NK-92 (cell line): ENCODE measurements around the gene ALX4.

Source experiments
- DNase-seq: peaks from one replicate; lab custom pipeline; 2025; ENCODE audit not compliant: unreplicated experiment; lab: John Stamatoyannopoulos, UW

The ALX4 gene

DNA sequence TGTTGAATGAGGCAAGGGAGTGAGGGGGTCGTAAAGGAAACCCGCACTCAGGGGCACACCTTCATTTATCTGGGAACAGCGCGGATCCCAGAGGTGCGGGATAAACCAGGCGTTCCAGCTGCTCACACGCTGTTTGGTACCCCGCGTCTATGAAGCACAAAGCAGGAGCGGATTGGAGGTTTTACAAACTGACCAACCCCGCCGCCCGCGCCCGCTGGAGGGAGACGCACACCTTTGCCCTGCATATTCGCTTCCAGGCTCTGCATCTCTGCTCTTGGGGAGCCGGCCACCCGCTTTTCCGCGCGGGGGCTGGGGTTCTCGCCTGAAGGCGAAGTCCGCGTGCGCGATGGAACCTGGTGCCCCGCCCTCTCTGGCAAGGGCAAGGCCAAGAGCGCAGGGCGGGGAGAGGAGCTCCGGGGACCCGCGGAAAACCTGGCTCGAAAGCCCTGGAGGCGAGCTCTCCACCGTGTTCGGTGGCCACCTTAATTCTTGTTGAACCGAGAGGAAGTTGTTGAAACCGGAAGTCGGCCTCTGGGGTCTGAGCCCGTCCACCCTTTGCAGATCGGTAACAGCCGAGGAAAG is 6.8 kb upstream of the ALX4 start:
- no peak for DNase-seq

DNA sequence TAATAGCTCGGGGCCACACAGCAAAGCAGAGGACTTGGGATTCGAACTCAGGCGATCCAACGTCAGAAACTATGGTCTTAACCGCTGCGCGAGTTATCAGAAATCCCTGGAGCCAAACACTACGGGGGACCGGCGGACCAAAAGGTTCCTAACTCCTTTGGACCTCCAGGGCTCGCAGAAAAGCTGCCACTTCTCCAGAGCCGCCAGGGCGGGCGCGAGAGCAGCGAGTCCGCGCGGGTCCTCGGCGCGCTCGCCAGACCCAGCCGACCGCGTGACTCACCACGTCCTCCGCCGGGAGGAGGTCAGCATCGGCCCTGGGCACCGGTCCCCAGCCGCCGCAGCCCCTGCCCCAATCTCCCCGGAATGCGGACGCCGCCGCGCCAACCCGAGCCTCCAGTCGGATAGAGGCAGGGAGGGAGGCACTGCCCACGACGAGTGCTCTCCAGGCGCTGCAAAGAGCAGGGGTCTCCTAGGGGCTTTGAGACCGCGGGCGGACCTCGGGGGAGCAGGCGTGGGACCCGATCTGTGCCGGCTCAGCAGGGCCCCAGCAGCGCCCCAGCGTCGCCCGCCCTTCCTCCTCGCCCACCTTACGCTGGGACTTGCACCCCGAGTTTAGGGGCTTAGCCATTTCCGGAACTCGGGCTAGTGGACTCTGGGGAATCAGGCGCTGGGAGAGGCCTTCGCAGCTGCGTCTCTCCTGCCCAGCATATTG is 6.2 kb upstream of the ALX4 start:
- DNase-seq = no peak

DNA sequence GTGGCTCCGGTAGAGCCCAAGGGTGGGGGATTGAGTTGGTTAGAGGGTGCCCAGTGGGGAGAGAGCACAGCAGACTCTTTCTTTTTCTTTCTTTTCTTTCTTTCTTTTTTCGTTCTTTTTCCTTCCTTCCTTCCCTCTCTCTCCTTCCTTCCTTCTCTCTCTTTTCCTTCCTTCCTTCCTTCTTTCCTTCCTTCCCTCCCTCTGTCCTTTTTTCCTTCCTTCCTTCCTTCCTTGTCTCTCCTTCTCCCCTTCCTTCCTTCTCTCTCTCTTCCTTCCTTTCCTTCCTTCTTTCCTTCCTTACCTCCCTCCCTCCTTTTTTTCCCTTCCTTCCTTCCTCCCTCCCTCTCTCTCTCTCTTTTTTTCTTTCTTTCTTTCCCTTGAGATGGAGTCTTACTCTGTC is 4.8 kb upstream of the ALX4 start:
- no peak for DNase-seq

DNA sequence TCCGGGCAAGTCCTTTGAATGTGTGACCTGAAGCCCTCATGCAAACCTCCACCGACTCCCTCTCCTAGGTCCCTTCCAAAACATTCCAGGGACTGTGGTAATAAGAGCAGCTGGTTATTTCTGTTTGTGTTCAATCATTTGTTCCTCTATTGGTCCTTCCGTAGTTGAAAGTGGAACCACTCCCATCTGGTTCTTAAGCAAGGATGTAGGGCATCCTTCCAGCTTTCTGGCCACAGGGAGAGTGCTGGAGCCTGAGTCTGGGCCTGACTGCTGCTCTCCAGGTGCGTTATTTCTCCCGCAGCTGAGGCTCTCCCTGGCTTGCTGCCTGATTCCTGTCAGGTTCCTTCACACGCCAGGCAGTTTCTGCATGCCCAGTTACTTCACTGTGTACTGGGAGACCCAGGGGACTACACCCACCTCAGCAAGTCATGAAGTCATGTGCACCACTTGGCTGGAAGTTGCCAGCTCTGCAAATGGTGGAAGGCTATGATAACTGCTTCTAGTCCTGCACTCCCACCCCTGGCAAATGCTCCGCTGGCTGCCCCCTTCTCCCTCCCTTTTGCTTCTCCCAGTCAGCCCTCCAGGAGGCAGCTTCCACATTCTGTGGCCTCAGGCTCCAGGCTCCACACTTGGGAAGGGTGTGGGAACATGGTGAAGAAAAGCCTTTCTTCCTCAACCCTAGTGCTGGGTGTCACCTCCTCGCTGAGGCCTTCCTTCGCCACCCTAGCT is 4.0 kb upstream of the ALX4 start:
- DNase-seq = no peak

DNA sequence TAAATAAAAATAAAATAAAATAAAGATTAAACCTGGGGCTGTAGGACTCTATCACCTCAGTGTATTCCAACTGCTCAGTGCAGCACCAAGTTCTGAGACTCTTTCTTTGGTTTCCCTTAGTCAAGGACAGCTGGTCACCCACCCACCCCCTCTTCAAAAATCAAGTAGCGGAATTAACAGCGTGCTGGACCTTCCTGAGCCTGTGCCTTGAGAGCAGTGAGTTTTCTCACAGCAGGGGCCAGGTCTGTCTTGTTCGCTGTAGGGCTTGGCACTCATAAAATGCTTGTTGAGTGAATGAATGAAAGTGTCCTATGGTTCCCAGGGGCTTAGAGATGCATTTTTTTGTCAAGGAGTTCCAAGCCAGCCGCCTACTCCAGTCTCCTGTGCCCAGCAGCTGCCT is 2.9 kb upstream of the ALX4 start:
- DNase-seq = no peak

DNA sequence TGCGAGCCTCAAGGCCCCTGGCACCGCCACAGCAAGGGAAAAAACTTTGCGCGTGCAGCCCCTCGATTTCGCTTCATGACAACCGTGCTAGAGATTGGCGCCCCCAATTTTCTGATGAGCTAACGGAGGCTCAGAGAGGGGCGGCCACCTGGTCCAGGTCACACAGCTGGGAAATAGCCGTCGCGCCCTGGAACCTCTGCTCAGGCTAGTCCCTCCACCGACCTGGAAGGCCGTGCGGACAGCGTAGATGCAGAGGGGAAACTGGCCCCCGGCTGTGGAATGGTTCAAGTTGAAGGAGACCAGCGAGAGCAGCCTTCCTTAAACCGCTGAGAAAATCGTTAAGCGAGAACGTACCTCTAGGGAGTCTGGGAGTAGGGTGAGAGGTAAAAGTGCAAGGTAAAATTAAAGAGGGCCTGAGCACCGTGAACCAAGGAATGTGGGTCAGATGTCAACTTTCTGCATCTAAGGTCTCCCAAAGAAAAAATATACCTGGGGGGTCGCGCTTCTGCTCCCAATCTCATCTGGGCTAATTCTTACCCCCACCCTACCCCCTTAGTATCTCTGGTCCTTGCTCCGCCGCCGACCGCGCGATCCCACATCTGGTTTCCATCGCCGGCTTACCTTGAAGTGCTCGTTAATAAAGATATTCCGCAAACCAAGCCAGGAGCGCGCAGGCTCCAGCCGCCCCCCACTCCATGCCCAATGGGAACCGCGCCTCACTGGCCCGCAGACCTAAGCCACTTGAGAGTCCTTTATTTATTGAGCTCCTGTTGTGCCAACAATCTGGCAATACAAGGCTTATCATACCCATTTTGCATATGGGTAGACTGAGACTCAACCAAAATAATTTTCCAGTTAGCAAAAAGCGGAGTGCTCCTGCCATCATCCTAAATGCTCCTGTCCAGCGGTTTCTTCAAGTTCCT is 1.7 kb upstream of the ALX4 start:
- DNase-seq = no peak

DNA sequence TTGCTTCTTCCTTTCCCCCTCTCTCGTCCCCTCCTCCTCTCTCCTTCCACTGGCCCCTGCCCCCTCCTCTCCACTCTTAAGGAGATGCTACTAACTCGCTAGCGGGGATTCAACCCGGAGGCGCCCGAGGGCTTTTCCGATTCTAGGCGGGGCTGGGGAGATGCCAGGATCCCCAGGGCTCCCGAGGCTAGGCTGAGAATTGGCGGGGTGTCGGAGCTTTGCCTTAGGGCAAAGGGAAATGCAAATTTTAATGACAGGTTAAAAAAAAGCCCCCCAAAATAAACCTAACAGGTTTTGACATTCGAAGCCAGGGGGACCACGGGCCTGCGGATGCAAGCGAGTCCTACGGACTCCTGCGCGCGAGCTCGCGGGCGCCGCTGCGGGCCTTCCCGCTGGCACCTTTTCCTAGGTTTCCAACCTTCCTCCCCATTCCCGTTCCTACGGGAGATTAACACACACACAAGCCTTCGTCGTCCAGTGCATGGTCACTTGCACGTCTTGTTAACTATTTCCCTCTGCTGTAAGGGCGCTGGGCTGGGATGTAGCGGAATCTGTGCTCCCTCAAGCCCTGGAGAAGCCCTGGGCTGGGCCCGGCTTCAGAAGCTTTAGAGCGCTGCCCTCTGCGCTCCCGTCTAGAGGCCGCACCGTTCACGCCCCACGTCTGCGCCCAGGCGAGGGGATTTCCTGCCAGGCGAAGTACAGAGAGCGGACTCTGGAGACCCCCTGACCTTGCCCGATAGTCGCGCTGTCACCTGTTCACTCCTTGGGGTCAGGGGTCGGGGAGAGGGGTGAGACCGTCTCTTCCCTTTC is 729 bp upstream of the ALX4 start:
- DNase-seq = no peak

DNA sequence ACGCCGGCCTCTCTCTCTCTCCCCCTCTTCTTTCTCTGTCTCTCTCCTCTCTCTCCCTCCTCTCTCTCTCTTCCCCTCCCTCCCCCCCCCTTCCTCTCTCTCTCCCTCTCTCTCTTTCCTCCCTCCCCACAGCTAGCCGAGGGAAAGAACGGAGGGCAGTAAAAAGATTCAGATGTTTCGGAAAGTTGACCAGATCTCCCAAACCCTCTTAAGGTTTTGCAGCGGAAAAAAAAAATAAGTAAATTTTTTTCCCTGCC is 195 bp upstream of the ALX4 start:
- DNase-seq = no peak

DNA sequence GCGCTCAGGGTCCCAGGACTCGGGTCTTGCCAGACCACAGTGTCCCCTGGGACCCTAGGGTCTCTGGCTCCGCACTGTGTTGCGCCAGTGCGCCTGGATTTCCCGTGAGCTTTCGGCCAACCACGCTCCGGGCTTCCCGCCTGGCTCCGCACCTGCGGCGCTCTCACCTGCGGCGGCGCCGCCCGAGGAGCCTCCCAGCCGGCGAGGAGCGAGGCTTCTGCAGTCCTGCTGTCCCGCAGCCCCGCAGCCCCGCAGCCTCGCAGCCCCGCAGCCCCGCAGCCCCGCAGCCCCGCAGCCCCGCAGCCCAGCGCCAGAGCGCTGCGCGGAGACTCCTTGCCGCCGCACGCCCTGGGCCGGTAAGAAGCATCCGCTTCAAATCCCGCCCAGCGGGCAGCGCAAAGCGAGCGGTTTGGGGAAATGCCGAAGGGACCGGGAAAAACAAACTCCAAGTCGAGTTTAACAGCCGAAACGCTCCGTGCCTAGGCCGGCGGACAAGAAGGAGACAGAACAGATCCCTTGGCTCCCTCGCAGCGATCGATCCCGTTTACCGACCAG is 939 bp downstream of the ALX4 start:
- DNase-seq = no peak

DNA sequence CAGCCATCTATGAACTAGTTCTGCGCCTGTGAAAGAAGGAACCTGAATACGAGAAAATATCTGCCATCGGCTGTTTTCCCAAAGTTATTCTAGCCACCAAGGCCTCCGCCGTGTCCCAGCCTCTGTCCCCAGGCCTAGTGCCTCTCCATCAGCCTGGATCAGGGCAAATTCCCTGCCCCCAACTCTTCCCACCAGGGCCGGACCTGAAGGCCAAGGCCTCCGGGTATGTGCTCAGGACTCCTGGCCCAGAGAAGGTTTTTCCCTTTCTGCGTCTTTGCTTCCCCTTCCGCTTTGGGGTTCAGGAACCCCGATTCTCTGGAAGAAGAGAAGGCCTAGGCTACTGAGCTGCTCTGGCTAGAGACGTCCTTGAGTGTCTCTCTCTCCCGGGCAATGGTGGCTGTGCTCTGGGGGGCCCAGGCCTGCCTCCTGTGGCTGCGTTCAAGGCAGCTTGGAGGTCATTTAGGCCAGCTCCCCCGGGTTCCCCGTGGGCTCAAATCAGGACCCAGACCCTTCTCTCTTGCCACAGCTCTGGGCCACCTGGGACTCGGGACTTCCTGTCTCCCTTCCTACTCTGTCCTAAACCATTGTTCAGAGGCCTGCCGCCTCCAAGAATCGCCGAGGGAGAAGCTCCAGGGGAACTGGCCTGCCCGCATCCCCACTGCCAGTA is 1.6 kb downstream of the ALX4 start:
- no peak for DNase-seq

DNA sequence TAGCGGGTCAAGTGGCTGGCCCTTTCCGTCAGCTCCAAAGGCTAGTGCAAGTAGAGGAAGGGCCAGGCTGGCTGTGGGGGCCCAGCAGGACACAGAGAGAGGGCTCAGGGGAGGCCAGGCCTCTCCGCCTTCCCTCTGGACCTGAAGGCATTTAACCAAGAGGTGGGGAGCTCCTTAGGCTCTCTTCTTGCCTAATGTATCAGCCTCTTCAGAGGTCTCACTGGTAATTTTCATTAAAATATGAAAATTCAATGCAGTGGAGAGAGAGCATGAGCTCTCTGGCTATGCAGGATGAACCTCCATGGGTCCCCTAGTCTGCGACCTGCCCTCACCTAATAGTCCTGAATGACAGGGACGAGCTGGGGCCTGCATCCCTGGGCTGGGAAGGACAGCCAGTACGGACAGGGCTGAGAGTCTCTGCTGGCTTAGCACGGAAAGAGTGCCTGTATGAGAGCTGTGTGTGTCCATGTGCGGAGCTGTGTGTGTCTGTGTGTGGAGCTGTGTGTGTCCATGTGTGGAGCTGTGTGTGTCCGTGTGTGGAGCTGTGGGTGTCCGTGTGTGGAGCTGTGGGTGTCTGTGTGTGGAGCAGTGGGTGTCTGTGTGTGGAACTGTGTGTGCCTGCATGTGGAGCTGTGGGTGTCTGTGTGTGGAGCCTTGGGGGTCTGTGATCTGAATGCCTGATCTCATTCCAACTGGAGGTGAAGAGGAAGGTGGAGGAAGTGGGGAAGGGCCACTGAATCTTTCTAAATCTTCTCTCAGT is 2.4 kb downstream of the ALX4 start:
- no peak for DNase-seq

DNA sequence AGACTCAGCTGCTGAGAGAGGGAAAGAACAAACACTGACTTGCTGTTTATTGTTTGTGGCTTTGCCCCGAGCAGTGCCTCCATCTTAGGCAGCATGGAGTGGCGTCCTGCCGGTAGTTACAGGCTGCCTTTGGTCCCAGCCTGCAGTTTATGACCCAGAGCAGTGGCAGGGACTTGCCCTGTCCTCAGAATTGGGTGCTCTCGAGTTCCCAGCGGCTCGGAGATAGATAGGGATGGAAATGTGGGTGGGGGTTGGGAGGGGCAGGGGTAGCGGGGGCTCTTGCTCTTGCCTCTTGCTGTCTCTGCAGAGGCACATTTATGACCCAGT is 3.1 kb downstream of the ALX4 start:
- DNase-seq = no peak

DNA sequence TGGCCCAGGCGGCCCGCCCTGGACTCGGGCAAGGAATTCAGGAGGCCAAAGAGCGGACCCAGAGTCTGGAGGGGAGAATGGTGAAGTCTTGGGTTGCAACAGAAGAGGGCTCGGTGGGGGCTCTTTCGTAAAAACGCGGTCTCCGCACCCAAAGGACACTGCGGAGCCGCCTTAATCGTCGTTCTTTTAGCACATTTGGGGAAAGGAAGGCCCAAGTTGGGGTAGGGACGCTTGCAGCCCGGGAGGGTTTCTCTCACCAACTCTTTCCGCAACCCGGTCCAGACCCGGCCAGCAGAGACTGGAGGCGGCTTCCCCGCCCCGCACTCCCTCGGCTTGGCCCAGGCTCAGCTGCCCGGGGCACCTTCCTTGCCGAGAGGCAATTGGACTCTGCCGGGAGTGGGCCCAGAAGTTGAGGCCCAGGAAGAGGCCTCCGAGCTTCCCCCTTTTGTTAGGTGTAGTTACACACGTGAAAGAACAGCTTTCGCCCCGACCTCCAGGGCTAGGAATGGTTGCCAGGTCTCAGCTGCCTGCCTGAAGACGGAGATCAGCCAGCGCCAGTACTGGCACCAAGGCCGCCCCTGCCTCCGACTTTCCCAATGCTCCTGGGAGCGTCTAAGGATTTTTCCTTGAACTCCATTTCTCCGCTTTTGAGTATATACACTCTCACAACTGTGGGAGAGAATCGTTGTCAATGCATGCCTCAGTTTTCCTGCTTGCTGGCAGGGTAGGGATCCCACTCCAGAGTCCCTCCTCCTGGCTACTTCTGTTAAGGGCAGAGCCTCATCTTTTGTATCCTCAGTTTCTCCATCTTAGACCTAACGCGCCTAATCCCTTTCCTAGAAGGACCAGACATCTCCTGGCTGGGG is 3.7 kb downstream of the ALX4 start:
- DNase-seq = no peak

DNA sequence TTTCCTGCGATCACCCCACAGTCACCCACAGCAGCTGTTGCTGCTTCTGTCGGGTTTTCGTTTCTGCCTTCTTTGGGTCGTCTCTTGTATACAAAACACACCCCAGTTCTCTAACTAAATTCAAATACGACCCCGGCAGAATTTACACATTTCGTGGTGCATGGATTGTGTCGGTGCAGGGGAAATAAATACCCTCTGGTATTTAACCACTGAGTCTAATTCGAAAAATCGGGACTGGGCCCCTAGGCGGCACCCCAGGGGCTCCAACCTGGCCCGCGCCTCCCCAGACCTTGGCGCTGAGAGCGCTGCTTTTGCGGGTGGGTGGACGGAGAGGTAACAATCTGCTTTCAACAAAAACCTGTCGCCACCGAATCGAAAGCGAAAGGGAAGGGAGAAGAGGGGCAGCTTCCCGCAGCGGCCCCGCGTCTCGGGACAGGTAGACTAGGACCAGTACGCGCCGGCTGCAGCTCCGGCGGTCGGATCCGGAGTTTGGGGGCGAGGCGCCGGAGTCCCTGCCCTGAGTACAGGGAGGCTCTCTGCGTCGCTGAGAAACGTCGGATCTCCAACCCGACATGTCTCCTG is 4.4 kb downstream of the ALX4 start:
- no peak for DNase-seq

DNA sequence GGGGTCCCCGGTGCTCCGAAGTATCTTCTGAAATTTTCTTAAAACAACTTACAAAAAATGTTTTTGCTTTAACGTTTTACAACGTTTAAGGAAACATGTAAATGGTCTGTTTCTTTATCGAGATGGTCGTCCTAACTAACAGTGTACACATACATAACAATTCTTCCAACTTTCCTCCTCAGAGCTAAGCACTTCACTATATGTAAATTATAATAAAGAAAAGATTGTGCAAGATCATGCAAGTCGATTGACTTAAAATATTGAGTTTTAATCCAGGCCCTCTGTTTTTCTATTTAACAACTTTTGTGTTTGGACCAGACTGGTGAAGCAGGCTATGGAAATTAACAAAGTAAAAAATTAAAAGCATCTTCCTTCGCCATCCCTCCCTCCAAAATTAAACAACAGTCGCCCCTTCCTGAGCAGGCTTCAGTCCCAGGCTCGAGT is 4.9 kb downstream of the ALX4 start:
- DNase-seq = no peak

DNA sequence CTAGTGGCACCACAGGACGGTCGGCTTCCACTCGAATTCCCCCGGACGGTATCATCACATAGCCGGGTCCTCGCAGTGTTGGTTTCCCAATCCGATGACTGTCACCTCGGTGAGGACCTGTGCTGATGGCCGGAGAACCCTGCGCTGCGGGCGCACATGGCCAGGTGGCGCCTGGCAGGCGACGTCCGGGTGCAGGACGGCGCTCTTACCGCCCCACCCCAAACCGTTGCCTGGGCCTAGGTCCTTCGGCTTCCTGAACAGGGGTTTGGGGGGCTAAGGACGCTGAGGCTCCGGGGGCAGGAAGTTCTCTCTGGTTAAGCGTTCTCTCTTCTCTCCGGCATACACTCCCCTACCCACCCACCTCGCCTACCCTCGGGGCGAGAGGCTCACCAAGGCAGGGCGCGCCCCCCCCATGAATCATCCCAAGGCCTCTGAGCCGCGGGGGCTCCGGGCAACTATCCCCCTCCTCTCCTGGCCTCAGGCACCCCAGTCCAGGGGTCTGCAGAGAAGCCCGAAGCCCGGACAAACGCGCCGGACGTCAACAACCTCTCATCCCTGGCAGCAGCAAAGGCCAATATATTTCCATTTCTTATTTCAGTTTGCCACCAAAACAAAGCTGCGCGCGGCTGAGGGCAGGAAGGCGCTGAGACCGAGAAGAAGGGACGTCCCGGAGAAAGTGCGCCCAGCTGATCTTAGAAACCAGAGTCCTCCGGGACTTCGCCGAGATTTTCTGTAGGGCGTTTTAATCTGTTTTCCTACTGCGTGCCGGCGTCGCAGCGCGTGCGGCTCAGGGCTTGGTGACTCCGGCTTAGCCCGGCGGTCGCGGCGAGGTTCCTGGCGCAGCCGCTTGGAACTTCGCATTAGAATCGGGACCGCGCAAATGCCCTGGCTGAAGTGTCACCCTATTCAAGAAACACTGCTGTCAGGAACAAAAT is 5.6 kb downstream of the ALX4 start:
- DNase-seq = no peak

DNA sequence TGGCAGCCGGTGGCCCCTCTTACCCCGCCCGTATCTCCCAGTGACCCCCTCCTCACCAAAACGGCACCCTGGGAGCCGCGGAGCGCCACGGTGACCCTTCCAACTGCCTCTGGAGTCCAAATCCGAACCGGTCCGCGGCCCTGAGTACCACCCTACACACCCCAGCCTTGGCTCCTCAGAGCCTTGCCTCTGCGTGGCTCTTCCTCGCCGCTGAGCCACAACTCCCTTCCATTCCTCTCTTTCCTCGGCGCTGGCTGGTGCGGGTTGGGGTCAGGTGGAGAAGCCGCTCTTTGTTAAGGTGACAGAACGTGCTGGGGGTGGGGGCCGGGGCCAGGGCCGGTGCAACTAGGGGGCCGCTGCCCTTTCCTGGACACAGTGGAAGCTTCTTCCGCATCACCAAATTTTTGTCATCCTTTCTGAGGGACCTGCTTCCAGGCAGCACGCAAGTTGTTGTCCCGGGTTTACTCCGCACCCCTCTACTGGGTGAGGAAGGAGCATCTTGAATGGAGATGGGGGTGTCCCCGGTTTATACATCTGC is 6.5 kb downstream of the ALX4 start:
- DNase-seq = no peak
